MM.1S (cell line): ENCODE results near the gene MAML1.

Experiments
- DNase-seq: peaks from one replicate; pipeline ENCODE4 v3.0.0-alpha.2; 2015
- H2AFZ ChIP-seq: fragments of 300-600 bp; sonication (generic); 2 replicates; pipeline ENCODE4 v1.6.0; 2016; ENCODE audit warnings: antibody characterized with exemption, low read length
- H3F3A ChIP-seq: fragments of 300-600 bp; sonication (generic); 2 replicates; pipeline ENCODE4 v1.6.1; 2016; ENCODE audit warnings: mild to moderate bottlenecking, antibody characterized with exemption, low read length, moderate library complexity, mixed read lengths; ENCODE audit not compliant: insufficient read depth
- H3K27ac ChIP-seq: fragments of 300-600 bp; sonication (generic); 2 replicates; pipeline ENCODE4 v1.5.1; 2016; ENCODE audit warnings: mild to moderate bottlenecking, low read length
- H3K27me3 ChIP-seq: fragments of 300-600 bp; sonication (generic); replicated peaks from 2 replicates; pipeline ENCODE4 v1.6.0; 2016; ENCODE audit warnings: low read length; ENCODE audit not compliant: insufficient read depth
- H3K36me3 ChIP-seq: fragments of 300-600 bp; sonication (generic); replicated peaks from 2 replicates; pipeline ENCODE4 v1.6.1; 2016; ENCODE audit warnings: mild to moderate bottlenecking, low read length, mixed read lengths; ENCODE audit not compliant: insufficient read depth
- H3K4me1 ChIP-seq: fragments of 300-600 bp; sonication (generic); 2 replicates; pipeline ENCODE4 v1.6.1; 2016; ENCODE audit warnings: low read length, mixed read lengths
- H3K4me2 ChIP-seq: fragments of 300-600 bp; sonication (generic); 2 replicates; pipeline ENCODE4 v1.6.0; 2016; ENCODE audit warnings: low read depth, low read length
- H3K4me3 ChIP-seq: fragments of 300-600 bp; sonication (generic); 2 replicates; pipeline ENCODE4 v1.5.1; 2016; ENCODE audit warnings: low read length, mixed read lengths
- H3K79me2 ChIP-seq: fragments of 300-600 bp; sonication (generic); 2 replicates; pipeline ENCODE4 v1.6.1; 2016; ENCODE audit warnings: mixed run types, low read length, mixed read lengths
- H3K9ac ChIP-seq: fragments of 300-600 bp; sonication (generic); 2 replicates; pipeline ENCODE4 v1.6.1; 2016; ENCODE audit warnings: low read length, mixed read lengths
- H3K9me2 ChIP-seq: fragments of 300-600 bp; sonication (generic); replicated peaks from 2 replicates; pipeline ENCODE4 v1.6.1; 2016; ENCODE audit warnings: mild to moderate bottlenecking, low read length, mixed read lengths; ENCODE audit not compliant: insufficient read depth
- H3K9me3 ChIP-seq: fragments of 300-600 bp; sonication (generic); replicated peaks from 2 replicates; pipeline ENCODE4 v1.6.1; 2016; ENCODE audit warnings: mild to moderate bottlenecking, low read length, mixed read lengths; ENCODE audit not compliant: insufficient read depth
- H4K20me1 ChIP-seq: fragments of 300-600 bp; sonication (generic); 2 replicates; pipeline ENCODE4 v1.6.1; 2016; ENCODE audit warnings: mild to moderate bottlenecking, low read length, moderate library complexity, mixed read lengths; ENCODE audit not compliant: insufficient read depth
- CTCF ChIP-seq: fragments of 300-600 bp; sonication (generic); IDR thresholded peaks from 2 replicates; pipeline ENCODE4 v1.5.1; 2016; ENCODE audit warnings: antibody characterized with exemption, low read length, mixed read lengths
- EZH2 ChIP-seq: fragments of 300-600 bp; sonication (generic); optimal IDR thresholded peaks from 2 replicates; pipeline ENCODE3; 2017; ENCODE audit warnings: low read depth, mild to moderate bottlenecking, antibody characterized with exemption, low read length, mixed read lengths
- EZH2phosphoT487 ChIP-seq: fragments of 300-600 bp; sonication (generic); IDR thresholded peaks from 2 replicates; pipeline ENCODE4 v1.6.1; 2018; ENCODE audit warnings: antibody characterized with exemption, low read length

MAML1 gene

DNA sequence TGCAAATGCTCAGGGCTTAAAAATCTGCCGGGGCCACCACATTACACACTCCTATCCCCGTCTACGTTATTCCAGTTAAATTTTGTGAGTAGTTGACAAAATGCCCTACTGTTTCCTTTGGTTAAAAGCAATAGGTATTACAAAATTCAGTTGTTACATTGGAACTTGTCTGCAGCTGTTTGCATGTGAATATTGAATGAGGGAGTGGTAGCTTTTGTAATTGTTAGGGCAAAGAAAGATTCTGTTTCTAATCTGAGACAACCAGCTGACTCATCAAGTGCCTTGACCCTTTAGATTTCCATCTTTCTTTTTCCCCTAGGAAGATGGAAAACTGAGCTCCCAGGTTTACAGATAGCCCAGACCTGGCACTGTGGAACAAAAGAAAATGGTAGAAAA, 30.2 kb downstream of the MAML1 start:
- TF ChIP-seq EZH2phosphoT487 (no peak), EZH2 (no peak), CTCF (no peak)
- Histone ChIP-seq H3K27ac (peak overlapping the region; percentile 9; the same call in 1 of the 2 replicates), H3K4me3 (no peak overlapping the region), H3K36me3 (peaks cover 6% of the 10 kb centered on the region; the same call in 1 of the 2 replicates), H2AFZ (no peak overlapping the region), H4K20me1 (peaks cover 18% of the 10 kb centered on the region), H3K27me3 (no peaks in the 10 kb centered on the region), H3K79me2 (peaks cover 92% of the 10 kb centered on the region), H3K9me3 (no peaks in the 10 kb centered on the region), H3K4me2 (no peak overlapping the region), H3K9ac (no peak overlapping the region), H3K9me2 (no peaks in the 10 kb centered on the region), H3K4me1 (peaks cover 20% of the 10 kb centered on the region; the same call in 1 of the 2 replicates), H3F3A (peaks cover 15% of the 10 kb centered on the region)
- DNase-seq: no peak

- no peak overlapping the region for H3K4me2 ChIP-seq
- no peaks in the 10 kb centered on the region for H3K9me3 ChIP-seq
- H3K4me3 ChIP-seq: no peak overlapping the region
- no peak overlapping the region for H3K27ac ChIP-seq
- peaks cover 20% of the 10 kb centered on the region; the same call in 1 of the 2 replicates for H3K4me1 ChIP-seq
- peak; percentile 55 for DNase-seq
- no peaks in the 10 kb centered on the region for H3K9me2 ChIP-seq
- peaks cover 18% of the 10 kb centered on the region for H4K20me1 ChIP-seq
- H3K36me3 ChIP-seq: peaks cover 6% of the 10 kb centered on the region; the same call in 1 of the 2 replicates
- no peak overlapping the region for H3K9ac ChIP-seq
- H2AFZ ChIP-seq: no peak overlapping the region
- H3K27me3 ChIP-seq: no peaks in the 10 kb centered on the region
- TF ChIP-seq CTCF (peak; percentile 89), EZH2phosphoT487 (no peak)
- H3K79me2 ChIP-seq: peaks cover 89% of the 10 kb centered on the region
- peaks cover 15% of the 10 kb centered on the region for H3F3A ChIP-seq
Observed at GRCh38 chr5:179763215-179763945, 30.8 kb downstream of the MAML1 start.

- Histone ChIP-seq H3K79me2 (peaks cover 84% of the 10 kb centered on the region), H4K20me1 (peaks cover 16% of the 10 kb centered on the region)
Observed at GRCh38 chr5:179764056-179764455, 31.4 kb downstream of the MAML1 start.

More at GRCh38 chr5:179764056-179764455, 31.4 kb downstream of the MAML1 start:
- Histone ChIP-seq H3K9ac (no peak overlapping the region), H3K27me3 (no peaks in the 10 kb centered on the region), H2AFZ (no peak overlapping the region), H3K4me3 (no peak overlapping the region), H3K9me2 (no peaks in the 10 kb centered on the region), H3K4me2 (no peak overlapping the region), H3K9me3 (no peaks in the 10 kb centered on the region), H3K36me3 (peaks cover 6% of the 10 kb centered on the region; the same call in 1 of the 2 replicates), H3K27ac (no peak overlapping the region), H3F3A (peaks cover 15% of the 10 kb centered on the region), H3K4me1 (peaks cover 18% of the 10 kb centered on the region; the same call in 1 of the 2 replicates)
- TF ChIP-seq EZH2phosphoT487: no peak
- TF ChIP-seq CTCF: no peak
- TF ChIP-seq EZH2: no peak
- no peak for DNase-seq
